Endothelial cell of umbilical vein (primary cell): ENCODE measurements around the gene CFAP46. TPM values are rescaled to one million over a fixed set of nuclear protein-coding genes. Genes with fewer than 3 reads are reported as not detected.
"Not testable (repeated sequence)": the region's sequence is repeated elsewhere in the genome, so short reads cannot be mapped to it uniquely, and the experiment has no call there.

Experiments
- BruUV-seq: library from RNA; stranded (reverse); fragments of 400-500 nt; replicated peaks from 2 replicates; lab custom pipeline; 2021; lab: Mats Ljungman, UMichigan
- CTCF ChIA-PET: fragments of 300-600, 350-600 bp; sonication (Branson Sonifier 250); formaldehyde crosslinking; loops from one replicate; lab custom pipeline; 2021; ENCODE audit warnings: antibody characterized with exemption, inconsistent platforms; lab: Charles Lee
- POLR2A ChIA-PET: fragments of 300-600, 350-600 bp; sonication (Branson Sonifier 250); formaldehyde crosslinking; loops from one replicate; lab custom pipeline; 2021; ENCODE audit warnings: antibody characterized with exemption, inconsistent platforms; lab: Charles Lee
- DNase-seq: peaks from one replicate; pipeline ENCODE4 v3.0.0-alpha.2; 2011; ENCODE audit warnings: low read depth, low spot score
- FAIRE-seq: peaks from 2 replicates; lab custom pipeline; 2011; peaks lifted over from hg19 to GRCh38; lab: Jason Lieb, UNC
- H2AFZ ChIP-seq: 2 replicates; pipeline ENCODE4 v1.6.0; 2012; ENCODE audit warnings: low read depth, low read length, control low read depth, inconsistent platforms
- H3K27ac ChIP-seq: 2 replicates; pipeline ENCODE4 v1.5.1; 2011; ENCODE audit warnings: low read depth, mild to moderate bottlenecking, control low read depth, low read length, moderate library complexity; ENCODE audit not compliant: insufficient read depth
- H3K27me3 ChIP-seq, 2 experiments: 2 replicates each; pipeline versions ENCODE4 v1.6.0 to v1.6.1; 2011; ENCODE audit warnings: low read length in 2 of 2, mixed read lengths in 1 of 2; ENCODE audit not compliant: control insufficient read depth in 2 of 2, insufficient read depth in 2 of 2
- H3K36me3 ChIP-seq, 2 experiments: 2 replicates in 1 of 2; 3 replicates in 1 of 2; pipeline ENCODE4 v1.5.1; 2011; ENCODE audit warnings: low read length in 2 of 2, mild to moderate bottlenecking in 1 of 2, moderate library complexity in 1 of 2; ENCODE audit not compliant: control insufficient read depth in 2 of 2, insufficient read depth in 2 of 2; ENCODE audit errors: extremely low read depth in 1 of 2
- H3K4me1 ChIP-seq: 3 replicates; pipeline ENCODE4 v1.5.1; 2011; ENCODE audit warnings: mild to moderate bottlenecking, low read length; ENCODE audit not compliant: control insufficient read depth, insufficient read depth; ENCODE audit errors: extremely low read depth
- H3K4me2 ChIP-seq: 2 replicates; pipeline ENCODE4 v1.6.1; 2011; ENCODE audit warnings: low read length, control low read depth, mixed read lengths; ENCODE audit not compliant: insufficient read depth
- H3K4me3 ChIP-seq, 3 experiments: fragments of 200-600 bp in 1 of 3; sonication (generic), shearing (Covaris generic) in 1 of 3; replicated peaks in 1 of 3; 2 replicates each; pipeline ENCODE4 v1.5.1; 2011 to 2016; ENCODE audit warnings: control low read depth in 3 of 3, low read length in 3 of 3, mild to moderate bottlenecking in 2 of 3, inconsistent platforms in 1 of 3, low read depth in 1 of 3, moderate library complexity in 1 of 3; ENCODE audit not compliant: insufficient read depth in 1 of 3
- H3K79me2 ChIP-seq: 2 replicates; pipeline ENCODE4 v1.6.0; 2012; ENCODE audit warnings: low read length, inconsistent platforms; ENCODE audit not compliant: control insufficient read depth, insufficient read depth
- H3K9ac ChIP-seq: replicated peaks from 2 replicates; pipeline ENCODE3; 2011; ENCODE audit warnings: low read length, control low read depth; ENCODE audit not compliant: insufficient read depth; ENCODE audit errors: extremely low read depth
- H3K9me1 ChIP-seq: replicated peaks from 3 replicates; pipeline ENCODE4 v1.6.0; 2011; ENCODE audit warnings: mild to moderate bottlenecking, low read length; ENCODE audit not compliant: control insufficient read depth, insufficient read depth; ENCODE audit errors: extremely low read depth
- H3K9me3 ChIP-seq: replicated peaks from 2 replicates; pipeline ENCODE4 v1.5.1; 2012; ENCODE audit warnings: low read length, inconsistent platforms; ENCODE audit not compliant: control insufficient read depth, insufficient read depth
- H4K20me1 ChIP-seq: replicated peaks from 2 replicates; pipeline ENCODE3; 2011; ENCODE audit warnings: mild to moderate bottlenecking, low read length; ENCODE audit not compliant: control insufficient read depth, insufficient read depth; ENCODE audit errors: extremely low read depth
- EZH2 ChIP-seq: IDR thresholded peaks from 2 replicates; pipeline ENCODE4 v1.6.1; 2012; ENCODE audit warnings: borderline replicate concordance, low read depth, mild to moderate bottlenecking, moderate library complexity, low read length, inconsistent platforms; ENCODE audit not compliant: severe bottlenecking
- JUN ChIP-seq: IDR thresholded peaks from 2 replicates; pipeline ENCODE4 v1.6.1; 2011; ENCODE audit warnings: borderline replicate concordance, low read depth; ENCODE audit not compliant: insufficient read length, insufficient read depth
- MYC ChIP-seq: IDR thresholded peaks from one replicate; pipeline ENCODE4 v1.6.1; 2011; ENCODE audit warnings: mild to moderate bottlenecking, low read depth, low read length
- POLR2A ChIP-seq: IDR thresholded peaks from 2 replicates; pipeline ENCODE4 v1.6.1; 2012; ENCODE audit warnings: low read depth, mild to moderate bottlenecking, control low read depth, low read length
- dilution Hi-C: fragments of 300-500 bp; cut with MboI; formaldehyde crosslinking; loops from one replicate; pipeline ENCODE4 v1.15.0; 2019; ENCODE audit warnings: low sequenced_read_pairs; ENCODE audit not compliant: extremely low pct_ligation_motif_present
- intact Hi-C: fragments of 100-400 bp; cut with micrococcal nuclease; formaldehyde crosslinking; loops from one replicate; pipeline ENCODE4 v1.10.0; 2022
- polyA plus RNA-seq, 4 experiments: library from polyadenylated mRNA; depleted of rRNA in 3 of 4; stranded (reverse) in 3 of 4; unstranded in 1 of 4; fragments of >200 nt; gene quantifications; 2 replicates each; pipeline versions ENCODE4 v1.2.1 to v1.2.3, GENCODE V29; 2011 to 2012; ENCODE audit warnings: missing spikeins in 1 of 4
- total RNA-seq: library from RNA; stranded (reverse); gene quantifications from 2 replicates; pipeline ENCODE4 v1.2.3, GENCODE V29; 2021
- TF ChIP-seq, protein P1 (sequence below): IDR thresholded peaks from 2 replicates; pipeline ENCODE4 v1.6.1; 2011; ENCODE audit not compliant: insufficient read depth, insufficient read length

The CFAP46 gene
- total and polyA plus RNA-seq, 2 donors (not counting 3 experiments of a cell fraction or from before 2014, with no cell fraction given) = 0.75 to 0.98 TPM

DNA sequence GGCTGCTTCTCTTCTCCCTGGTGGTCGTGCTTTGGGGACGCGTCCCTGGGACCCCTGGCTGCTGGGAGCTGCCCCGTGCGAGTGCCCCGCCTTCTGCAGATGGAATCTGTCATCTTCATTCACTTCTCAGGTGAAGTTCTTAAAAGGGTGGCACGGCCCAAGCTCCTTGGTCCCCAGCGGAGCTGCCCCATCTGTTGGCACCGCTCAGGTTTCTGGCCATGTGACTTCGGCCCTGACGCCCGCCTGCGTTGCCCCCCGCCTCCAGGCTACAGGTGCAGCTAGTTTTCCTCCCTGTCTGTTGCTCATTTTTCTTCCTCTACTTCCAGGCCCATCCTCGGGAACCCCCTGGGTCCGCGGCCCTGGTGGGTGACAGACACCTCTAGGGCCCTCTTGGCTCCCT, 149.6 kb downstream of the CFAP46 start:
- Histone ChIP-seq H3K4me1 (no peaks in the 10 kb centered on the region), H3K9ac (no peak overlapping the region), H2AFZ (no peak overlapping the region), H3K9me3 (no peaks in the 10 kb centered on the region), H3K36me3 (no peaks in the 10 kb centered on the region), H3K79me2 (no peaks in the 10 kb centered on the region), H3K4me2 (no peak overlapping the region), H3K4me3 (no peak overlapping the region), H3K27me3 (peaks cover 15 to 16% of the 10 kb centered on the region in 2 experiments), H3K27ac (no peak overlapping the region), H3K9me1 (no peaks in the 10 kb centered on the region), H4K20me1 (no peaks in the 10 kb centered on the region)
- BruUV-seq = no TSS peak
- DNase-seq = no peak
- ChIA-PET POLR2A (no interaction called here), CTCF (interaction anchor here (0.8 to 2.4 kb wide), 2 partner anchors 22 to 138 kb away, joined by 3 to 14 read pairs; no protein-coding TSS in a partner anchor)
- no peak for FAIRE-seq
- TF ChIP-seq, protein P1, sequence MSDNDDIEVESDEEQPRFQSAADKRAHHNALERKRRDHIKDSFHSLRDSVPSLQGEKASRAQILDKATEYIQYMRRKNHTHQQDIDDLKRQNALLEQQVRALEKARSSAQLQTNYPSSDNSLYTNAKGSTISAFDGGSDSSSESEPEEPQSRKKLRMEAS = no peak
- TF ChIP-seq JUN = no peak
- no peak for TF ChIP-seq POLR2A
- TF ChIP-seq MYC = no peak
- no peak for TF ChIP-seq EZH2
- dilution Hi-C loops (no loop called here), intact Hi-C loops (no loop called here)

- BruUV-seq, H3K9ac ChIP-seq, H3K4me1 ChIP-seq, DNase-seq, dilution Hi-C loops, intact Hi-C loops, H3K9me3 ChIP-seq, H3K27ac ChIP-seq, H3K4me2 ChIP-seq, H2AFZ ChIP-seq, FAIRE-seq, H3K36me3 ChIP-seq, H3K9me1 ChIP-seq, H3K4me3 ChIP-seq, CTCF ChIA-PET, H4K20me1 ChIP-seq, H3K79me2 ChIP-seq, POLR2A ChIA-PET: not testable (repeated sequence)
- peaks cover 16 to 21% of the 10 kb centered on the region in 2 experiments for H3K27me3 ChIP-seq
Measured at GRCh38 chr10:132792099-132792498, 150.3 kb downstream of the CFAP46 start.
